ENCODE data around the gene SOX21.
"Not testable (repeated sequence)": the region's sequence is repeated elsewhere in the genome, so short reads cannot be mapped to it uniquely, and the experiment has no call there.

The SOX21 gene

DNA sequence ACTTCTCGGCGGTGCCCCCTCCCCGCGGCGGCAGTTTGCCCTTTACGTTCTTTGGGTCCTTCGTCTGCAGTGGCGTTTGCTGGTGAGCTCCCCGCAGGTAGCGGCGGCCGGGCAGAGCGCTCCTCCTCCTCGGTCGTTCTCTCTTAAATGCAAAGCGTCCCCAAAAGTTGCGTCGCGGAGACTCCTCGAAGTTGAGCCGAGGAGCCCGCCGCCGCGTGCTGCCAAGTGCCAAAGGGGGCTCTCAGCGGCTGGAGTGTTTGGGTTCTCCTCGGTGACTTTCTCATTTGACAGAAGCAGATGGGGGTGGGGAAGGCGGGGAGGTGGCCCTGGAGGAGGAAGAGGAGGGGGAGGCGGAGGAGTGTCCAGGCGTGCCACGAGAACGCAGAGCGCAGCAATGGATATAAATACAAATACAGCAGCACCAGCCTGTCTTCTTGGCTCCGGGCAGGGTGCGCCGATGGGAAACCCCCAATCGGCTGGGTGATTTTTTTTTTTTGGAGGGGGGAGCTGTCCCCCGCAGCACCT lies at the start of gene SOX21:
TSS of gene SOX21 (minus strand) at position 259 of the 525 bp plus-strand sequence. CDS start 496 bp downstream, outside the sequence.
- no peak for DNase-seq (ENCODE audit: low read depth in 3 of 3)

DNA sequence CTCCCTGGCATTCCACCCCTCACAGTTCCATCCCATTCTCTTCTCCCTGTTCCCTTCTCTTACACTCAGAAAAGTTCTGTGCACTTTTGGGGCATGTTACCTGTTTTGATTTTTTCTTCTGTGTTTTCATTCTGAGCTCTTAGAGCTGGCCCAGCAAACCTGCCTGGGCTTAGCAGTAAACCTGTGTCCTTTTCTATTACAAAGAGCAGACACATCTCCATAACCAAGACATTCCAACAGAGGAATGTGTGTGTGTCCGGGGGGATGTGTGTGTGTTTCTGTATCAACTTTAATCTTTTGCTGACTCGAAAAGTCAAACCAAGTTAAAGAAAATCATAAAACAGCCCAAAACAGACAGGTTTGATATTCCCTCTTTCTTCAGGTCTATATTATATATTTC lies 49.1 kb upstream of the SOX21 start:
- DNase-seq (ENCODE audit: low read depth in 3 of 3): no peak

DNA sequence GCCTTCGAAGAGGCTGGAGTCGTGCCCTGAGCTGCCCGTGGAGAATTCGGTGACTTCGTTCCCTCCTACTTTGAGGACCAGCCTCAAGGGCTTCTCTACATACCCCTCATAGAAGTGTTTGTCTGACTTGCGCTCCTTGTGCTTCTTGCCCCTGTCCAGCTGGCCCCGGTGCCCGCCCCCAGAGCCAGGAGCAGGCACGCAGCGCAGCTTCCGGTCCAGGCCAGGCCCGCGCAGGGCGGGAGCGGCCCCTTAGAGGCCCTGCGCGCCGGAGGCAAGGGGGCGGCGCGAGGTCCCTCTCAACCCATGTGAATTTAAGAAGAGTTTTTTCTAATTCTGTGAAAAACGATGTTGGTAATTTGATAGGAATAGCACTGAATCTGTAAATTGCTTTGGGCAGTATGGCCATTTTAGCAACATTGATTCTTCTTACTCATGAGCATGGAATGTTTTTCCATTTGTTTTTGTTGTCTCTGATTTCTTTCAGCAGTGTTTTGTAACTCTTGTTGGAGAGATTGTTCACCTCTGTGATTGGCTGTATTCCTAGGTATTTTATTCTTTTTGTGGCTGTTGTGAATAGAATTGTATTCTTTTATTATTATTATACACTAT lies 46.9 kb upstream of the SOX21 start:
- DNase-seq (ENCODE audit: low read depth in 3 of 3): no peak

DNA sequence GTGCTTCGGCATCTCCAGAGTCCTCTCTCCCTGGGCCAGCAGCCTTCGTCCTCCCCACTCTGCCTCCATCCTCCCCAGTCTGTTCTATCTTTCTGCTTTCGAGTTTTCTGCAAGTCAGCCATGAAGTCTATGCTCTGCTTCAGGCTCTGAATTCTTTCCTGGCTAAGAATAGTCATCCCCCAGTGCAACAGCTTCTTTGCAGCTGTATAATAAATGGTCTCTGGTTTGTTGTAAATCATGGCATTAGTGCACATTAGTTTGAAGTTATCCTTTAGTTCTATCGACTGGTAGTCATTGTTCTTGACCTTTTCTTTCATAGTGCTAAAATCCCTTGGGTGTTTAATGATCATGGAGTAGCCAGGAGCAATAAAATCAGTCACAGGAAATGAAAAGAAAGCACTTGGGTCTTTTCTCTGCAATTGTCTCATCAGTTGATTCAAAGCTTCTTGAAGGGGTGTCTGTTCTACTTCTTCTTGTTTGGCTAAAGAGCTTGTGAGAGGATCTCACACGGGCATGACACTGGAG lies 46.2 kb upstream of the SOX21 start:
- DNase-seq (ENCODE audit: low read depth in 3 of 3): no peak

DNA sequence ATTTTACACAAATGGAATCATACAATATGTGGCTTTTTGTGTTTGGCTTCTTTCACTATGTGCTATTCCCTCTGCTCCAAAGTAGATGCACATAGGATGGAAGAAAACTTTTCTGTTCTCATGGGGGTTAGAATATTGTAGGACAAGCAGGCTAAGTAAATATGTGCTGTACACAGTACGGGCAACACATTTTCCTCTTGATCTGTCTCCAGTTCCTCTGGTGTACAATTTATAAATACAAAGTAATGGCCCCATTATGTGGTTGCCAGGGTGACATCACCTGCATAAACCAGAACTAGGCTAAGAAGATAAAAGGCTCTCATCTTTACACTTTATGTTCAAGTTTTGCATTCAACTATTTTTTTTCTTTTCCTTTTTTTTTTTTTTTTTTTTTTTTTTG lies 41.0 kb upstream of the SOX21 start:
- DNase-seq (ENCODE audit: low read depth in 3 of 3): no peak

DNA sequence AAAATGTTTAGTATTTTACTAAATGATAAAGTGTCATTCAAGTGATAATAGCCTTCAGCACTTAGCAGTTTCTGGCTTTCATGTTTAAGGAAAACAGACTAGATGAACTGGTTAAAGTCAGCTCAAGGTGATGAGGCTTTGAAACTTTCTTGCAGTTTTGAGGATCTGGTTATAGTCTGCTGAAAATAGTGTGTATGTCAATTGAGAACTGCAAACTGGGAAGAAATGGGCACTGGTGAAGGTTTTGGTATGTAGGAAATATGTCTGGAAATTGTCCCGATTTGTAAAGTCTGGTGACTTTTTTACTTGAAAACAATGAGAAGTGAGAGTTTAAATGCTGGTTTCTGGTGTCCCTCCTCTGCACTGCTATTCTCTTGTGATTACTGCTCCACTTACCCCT lies 36.8 kb upstream of the SOX21 start:
- no peak for DNase-seq (ENCODE audit: low read depth in 3 of 3)

DNA sequence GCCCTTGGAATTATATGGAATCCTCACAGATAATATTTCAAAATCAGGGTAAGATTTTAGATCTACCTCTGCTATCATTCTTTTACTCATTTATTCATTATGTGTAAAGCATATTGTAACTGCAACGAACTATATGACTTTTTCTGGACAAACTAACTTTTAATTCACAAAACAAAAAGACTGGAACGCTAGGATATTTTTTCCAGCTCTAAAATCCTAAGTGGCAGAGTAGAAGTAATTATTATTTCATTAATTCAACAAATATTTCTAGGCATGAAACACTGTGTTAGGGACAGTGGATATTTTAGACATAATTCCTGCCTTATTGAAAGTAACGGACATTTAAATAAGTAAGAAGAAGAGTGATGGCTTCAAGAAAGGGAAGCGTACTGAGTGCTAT lies 26.9 kb upstream of the SOX21 start:
- no peak for DNase-seq (ENCODE audit: low read depth in 3 of 3)

DNA sequence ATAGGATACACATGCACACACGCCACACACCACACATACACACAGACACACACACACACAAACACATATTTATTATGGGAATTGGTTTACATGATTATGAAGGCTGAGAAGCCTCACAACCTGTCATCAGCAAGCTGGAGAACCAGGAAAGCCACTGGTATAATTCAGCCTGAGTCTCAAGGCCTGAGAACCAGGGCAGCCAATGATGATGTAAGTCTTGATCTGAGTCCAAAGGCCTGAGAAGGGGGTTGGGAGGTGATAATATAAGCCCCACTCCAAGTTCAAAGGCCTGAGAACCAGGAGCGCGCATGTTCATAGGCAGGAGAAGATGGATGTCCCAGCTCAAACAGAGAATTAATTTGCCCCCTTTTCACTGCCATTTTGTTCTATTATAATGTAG lies 18.7 kb upstream of the SOX21 start:
- no peak for DNase-seq (ENCODE audit: low read depth in 3 of 3)

DNA sequence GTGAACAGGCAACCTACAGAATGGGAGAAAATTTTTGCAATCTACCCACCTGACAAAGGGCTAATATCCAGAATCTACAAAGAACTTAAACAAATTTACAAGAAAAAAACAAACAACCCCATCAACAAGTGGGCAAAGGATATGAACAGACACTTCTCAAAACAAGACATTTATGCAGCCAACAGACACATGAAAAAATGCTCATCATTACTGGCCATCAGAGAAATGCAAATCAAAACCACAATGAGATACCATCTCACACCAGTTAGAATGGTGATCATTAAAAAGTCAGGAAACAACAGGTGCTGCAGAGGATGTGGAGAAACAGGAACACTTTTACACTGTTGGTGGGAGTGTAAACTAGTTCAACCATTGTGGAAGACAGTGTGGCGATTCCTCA lies 17.6 kb upstream of the SOX21 start:
- DNase-seq (ENCODE audit: low read depth in 3 of 3): not testable (repeated sequence)

DNA sequence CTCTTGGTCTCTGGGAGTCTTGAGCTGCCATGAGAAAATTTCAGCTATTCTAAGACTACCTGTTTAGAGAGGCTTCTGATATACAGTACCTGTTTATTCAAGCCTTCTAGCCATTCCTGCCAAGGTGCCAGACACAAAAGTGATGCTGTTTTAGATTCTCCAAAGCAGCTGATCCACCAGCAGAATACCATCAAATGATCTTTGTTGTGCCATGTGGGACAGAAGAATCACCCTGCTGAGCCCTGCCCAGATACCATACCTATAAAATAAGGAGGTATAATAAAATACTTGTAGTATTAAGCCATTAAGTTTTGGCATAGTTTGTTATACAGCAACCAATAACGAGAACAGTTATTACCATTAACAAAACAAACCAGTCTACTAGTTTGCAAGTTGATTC lies 14.1 kb upstream of the SOX21 start:
- no peak for DNase-seq (ENCODE audit: low read depth in 3 of 3)

DNA sequence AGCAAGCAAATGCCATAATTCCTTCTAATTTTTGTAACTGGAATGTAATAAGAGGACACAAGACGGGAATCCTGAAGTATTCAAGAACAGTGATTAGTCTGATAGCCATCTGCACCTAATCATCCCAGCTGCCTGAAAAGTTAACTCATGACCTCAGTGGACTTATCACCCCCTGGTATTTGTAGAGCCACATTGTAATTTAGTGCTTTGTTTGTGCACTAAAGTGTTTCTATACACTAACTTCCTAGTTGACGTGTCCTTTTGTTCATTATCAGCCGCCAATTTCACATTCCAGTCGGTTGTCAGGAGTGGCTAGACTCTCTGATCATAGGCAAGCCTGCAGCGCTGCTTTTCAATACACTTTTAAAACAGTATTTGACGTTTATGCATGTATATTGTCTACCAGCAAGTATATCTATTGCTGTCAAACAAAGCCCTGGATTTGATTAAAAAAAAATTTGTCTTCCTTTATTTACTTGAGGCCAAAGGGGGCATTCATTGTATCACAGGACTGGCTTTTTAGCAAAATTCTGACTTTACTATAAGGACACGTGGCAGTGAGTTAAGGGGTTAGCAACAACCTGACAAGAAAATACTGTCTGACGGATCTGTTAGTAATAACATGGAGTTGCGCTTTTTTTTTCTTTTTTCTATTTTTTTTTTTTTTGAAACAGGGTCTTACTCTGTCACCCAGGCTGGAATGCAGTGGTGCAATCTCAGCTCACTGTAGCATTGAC lies 10.4 kb upstream of the SOX21 start:
- no peak for DNase-seq (ENCODE audit: low read depth in 3 of 3)

DNA sequence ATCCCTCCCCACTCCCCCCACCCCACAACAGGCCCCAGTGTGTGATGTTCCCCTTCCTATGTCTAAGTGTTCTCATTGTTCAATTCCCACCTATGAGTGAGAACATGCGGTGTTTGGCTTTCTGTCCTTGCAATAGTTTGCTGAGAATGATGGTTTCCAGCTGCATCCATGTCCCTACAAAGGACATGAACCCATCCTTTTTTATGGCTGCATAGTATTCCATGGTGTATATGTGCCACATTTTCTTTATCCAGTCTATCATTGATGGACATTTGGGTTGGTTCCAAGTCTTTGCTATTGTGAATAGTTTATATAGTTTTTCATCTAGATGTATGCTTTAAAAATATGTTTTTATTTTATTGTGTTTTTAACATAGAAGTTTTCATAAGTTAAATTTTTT lies 6.4 kb upstream of the SOX21 start:
- DNase-seq (ENCODE audit: low read depth in 3 of 3): not testable (repeated sequence)

DNA sequence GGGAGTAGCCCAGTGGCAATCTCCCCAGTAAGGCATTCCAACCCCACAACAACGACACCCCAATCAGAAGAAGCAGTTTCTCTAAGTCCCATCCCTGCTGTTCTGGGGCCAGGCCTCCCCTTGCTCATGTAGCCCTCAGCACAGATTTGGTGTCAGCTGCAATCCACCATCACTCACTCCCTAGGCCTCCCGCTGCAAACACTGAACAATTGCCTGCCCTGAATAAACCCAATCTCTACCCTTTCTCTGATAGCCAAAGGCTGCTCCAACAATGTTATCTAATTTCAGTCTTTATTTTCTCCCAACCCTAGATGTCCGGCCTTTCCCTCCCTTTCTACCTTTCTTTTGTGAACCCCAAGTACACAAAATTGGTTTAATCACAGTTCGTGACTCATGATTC lies 5.6 kb upstream of the SOX21 start:
- DNase-seq (ENCODE audit: low read depth in 3 of 3): no peak

DNA sequence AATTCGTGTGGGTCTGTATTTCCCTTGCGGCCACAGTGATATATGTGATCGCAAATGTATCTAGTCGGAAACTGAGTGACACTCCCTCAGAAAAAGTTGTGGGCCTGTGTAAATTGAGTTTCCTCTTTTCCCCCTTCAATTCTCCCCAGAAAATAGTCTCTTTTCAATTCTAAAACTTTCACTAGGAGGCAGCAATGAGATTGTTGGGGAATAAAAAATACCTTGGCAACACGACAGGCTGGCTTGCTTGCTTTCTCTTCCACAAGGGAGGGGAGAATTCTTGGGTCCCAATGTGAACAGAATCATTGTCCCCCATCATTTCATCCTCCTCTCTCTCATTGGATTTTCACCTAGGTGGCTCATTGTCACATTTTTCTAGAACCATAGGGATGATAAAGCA lies 3.7 kb upstream of the SOX21 start:
- DNase-seq (ENCODE audit: low read depth in 3 of 3): no peak

DNA sequence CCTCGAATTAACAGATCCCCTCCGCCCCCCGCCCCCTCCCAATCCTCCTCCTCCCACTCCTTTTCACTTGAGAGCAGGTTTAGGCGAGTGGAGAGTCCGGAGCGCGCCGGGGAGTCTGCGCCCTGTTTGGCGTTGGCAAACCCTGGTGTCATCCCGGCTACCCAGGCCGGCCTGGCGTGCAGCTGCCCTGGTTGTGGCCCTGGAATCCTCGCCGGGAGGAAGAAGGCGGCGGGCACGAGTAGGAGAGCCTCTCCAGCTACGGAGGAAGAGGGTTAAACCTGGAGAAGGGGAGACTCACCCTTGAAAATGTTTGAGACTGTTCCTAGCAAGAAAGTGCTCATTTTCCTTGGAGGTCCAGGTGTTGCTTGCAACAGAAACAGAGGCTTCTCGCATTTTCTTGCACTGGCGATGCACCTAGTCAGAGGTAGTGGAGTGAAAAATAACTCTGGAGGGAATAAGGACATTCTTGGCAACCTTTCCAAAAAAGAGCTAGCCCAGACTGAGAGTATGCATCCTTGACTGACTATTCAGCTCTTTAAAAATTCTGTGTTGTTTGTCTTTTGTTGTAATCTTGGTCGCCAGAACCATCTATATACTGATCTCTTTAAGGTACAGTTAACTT lies 1.3 kb upstream of the SOX21 start:
- DNase-seq (ENCODE audit: low read depth in 3 of 3): no peak

DNA sequence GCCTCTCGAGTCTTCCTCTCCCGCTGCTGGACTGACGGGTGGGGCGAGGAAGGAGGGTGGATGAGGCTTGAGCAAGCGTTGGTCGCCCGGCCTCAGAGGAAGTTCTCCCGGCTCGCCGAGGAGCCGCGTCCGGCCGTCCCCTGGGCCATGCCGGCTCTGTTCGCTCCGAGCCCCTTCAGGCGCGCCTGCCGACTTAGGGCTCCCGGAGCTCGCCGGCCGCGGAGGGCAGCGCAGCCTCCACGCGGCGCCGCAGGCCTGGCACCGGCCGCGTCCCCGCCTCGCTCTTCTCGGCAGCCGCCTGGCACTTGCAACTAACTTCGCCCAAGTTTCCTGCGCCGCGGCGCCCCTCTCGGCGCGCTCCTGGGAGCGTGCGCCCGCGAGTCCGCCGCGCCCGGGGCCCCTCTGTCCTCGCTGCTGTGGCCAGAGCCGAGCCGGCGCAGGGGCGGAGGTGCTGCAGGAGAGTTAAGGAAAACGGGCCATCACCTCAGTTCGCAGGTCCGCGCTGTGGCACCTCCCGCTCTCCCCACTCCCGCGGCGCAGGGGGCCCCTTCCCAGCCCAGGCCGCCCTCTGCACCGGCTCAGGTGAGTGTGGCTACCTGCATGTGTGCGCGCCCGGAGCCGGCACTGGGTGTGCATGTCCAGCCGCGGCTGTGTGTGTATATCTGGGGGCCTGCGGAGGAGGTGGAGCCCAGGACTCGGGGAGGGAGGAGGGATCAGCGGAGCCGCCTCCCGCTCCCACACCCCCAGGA lies 641 bp upstream of the SOX21 start:
- no peak for DNase-seq (ENCODE audit: low read depth in 3 of 3)

DNA sequence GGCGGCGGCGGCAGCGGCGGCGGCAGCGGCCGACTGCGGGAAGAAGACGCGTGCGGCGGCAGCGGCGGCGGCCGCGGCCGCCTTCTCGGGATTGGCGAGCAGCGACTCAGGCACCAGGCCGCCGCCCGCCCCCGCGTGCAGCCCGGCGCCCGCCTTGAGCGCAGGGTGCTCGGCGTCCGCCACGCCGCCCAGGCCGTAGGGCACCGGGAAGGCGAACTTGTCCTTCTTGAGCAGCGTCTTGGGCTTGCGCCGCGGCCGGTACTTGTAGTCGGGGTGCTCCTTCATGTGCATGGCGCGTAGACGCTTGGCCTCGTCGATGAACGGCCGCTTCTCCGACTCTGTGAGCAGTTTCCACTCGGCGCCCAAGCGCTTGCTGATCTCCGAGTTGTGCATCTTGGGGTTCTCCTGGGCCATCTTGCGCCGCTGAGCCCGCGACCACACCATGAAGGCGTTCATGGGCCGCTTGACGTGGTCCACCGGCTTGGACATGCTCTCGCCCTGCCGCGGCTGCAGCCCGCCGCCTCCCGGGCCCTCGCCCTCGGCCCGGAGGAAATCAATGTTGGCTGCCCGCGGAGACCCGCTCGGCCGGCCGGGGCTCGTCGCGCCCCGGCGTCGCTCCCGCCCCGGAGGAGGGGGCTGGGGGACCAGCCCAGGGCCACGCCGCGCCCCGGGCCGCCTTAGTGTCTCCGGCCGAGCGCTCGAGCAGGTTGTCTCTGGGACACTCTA lies 621 bp downstream of the SOX21 start:
- no peak for DNase-seq (ENCODE audit: low read depth in 3 of 3)

DNA sequence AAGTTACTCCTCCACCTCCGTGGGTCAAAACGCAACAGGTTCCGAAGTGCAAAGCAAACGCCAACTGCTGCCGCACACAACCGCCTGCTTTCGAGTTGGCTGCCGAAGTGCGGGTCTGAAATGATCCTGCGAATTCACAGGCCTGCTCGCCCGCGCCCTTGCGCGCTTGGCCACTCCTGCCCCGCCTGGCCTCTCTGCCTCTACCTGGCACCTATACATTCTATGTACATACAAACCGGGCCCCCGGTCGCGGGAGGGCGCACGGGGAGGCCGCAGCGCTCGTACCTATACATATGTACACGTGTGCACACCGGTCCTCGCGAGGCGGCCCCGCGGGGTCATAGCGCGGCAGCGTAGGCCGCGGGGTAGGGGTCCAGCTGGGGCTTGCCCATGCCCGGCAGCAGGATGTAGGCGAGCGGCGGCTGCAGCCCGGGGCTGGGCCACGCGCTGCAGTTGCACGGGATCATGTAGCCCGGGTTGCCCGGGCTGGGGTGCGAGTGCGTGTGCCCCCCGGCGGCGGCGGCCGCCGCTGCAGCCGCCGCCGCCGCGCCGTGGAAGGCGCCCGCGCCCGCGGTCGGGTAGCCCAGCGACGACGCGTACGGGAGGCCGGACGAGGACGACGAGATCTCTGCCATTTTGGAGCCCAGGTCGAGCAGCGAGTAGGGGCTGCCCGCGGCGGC lies 1.3 kb downstream of the SOX21 start:
- DNase-seq (ENCODE audit: low read depth in 3 of 3): no peak

DNA sequence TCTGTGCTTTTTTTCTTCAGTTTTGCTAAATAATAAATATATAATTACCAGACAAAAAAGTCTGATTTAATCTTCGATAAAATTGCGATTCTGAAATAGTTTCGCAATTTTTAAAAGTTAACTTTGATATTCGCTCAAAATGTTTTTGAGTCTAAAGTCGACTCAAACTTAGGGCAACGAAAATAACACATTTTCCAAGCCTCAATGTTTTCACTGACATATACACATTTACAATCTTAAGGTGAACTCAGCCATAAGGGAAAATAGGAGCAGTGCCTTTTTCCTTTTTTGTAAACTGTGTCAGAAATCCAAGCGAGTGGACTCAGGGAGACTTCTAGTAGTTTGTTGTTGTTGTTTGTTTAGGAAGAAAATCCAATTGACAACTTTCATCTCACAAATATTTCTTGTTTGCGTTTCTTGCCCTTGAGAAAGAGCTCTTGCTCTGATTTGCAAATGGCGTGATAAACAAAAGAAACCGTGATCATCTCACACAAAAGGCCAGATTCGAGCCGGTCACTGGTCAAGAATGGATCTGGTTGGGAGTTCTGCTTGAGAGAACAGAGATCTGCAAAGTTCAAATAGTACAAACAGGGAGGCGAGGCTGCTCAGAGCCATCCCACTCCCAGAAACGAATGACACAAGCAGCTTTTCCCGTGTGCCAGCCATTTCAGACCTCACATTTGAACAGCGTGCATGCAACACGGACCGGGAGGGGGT lies 2.1 kb downstream of the SOX21 start:
- DNase-seq (ENCODE audit: low read depth in 3 of 3): no peak
